Thyroid gland (tissue), 4 donors: ENCODE measurements around the gene APC.

Experiments used
- POLR2A ChIP-seq, 2 donors: fragments of 450-650 bp; IDR thresholded peaks; one replicate each; pipeline ENCODE4 v1.6.1; 2017; ENCODE audit warnings: antibody characterized with exemption in 2 of 2, mild to moderate bottlenecking in 2 of 2, moderate library complexity in 1 of 2
- TF ChIP-seq, protein P1 (sequence below), 6 experiments: fragments of 200-600 bp in 3 of 6; fragments of 450-650 bp in 3 of 6; sonication (generic) in 3 of 6; IDR thresholded peaks; one replicate each; pipeline ENCODE4 v1.5.1; 2016 to 2019; ENCODE audit warnings: antibody characterized with exemption in 6 of 6, mild to moderate bottlenecking in 2 of 6, inconsistent platforms in 1 of 6, moderate library complexity in 1 of 6

DNA sequence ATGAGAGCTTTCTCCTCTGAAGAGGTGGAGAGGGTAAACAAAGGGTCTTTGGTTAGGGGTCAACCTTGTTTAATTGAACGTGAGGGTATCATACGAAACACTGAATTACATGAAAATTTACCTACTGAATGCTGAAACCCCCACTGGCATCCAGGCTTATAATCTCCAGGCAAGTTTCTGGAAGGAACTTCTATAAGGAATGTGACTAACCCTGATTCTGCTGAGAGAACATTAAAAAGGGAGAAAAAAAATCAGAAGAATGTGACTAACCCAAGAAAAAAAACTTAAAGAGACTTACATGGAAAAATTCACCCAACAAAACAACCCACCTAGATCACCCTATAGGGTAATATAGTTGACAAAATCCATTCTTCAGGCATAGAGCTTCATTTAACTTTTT is 55.5 kb downstream of the APC start:
- TF ChIP-seq, protein P1, sequence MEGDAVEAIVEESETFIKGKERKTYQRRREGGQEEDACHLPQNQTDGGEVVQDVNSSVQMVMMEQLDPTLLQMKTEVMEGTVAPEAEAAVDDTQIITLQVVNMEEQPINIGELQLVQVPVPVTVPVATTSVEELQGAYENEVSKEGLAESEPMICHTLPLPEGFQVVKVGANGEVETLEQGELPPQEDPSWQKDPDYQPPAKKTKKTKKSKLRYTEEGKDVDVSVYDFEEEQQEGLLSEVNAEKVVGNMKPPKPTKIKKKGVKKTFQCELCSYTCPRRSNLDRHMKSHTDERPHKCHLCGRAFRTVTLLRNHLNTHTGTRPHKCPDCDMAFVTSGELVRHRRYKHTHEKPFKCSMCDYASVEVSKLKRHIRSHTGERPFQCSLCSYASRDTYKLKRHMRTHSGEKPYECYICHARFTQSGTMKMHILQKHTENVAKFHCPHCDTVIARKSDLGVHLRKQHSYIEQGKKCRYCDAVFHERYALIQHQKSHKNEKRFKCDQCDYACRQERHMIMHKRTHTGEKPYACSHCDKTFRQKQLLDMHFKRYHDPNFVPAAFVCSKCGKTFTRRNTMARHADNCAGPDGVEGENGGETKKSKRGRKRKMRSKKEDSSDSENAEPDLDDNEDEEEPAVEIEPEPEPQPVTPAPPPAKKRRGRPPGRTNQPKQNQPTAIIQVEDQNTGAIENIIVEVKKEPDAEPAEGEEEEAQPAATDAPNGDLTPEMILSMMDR (IDR thresholded peaks at IDR 0.05): no peak
- no peak for TF ChIP-seq POLR2A (IDR thresholded peaks at IDR 0.05)
